A549 treated with Hydrocortisone at 1 μM for 4 hours (cell line): Measurements from ENCODE around the gene CT47B1. TPM values are rescaled to one million over a fixed set of nuclear protein-coding genes. Genes with fewer than 3 reads are reported as not detected.

ENCODE experiments used
- total RNA-seq: library from RNA; stranded (reverse); fragments of 200-300 nt; extraction: Qiagen RNA extraction; gene quantifications from 5 replicates; pipeline ENCODE4 v1.2.3, GENCODE V29; 2022

CT47B1 gene
- not detected in 5 replicates for total RNA-seq

GRCh38 chrX:120875766-120876165 lies at the start of gene CT47B1:
CT47B1 (minus strand) TSS chrX:120875866; CDS start chrX:120875670, 196 bp downstream.

Other genes with a start within 250 kb of the CT47B1 start
- 29.1 to 39.4 TPM (median 33.4 TPM) in 5 replicates for gene C1GALT1C1, start 245.8 kb downstream of the CT47B1 start, total RNA-seq
- gene CT47A11, start 61.3 kb upstream of the CT47B1 start, total RNA-seq: not detected in 5 replicates
- not detected in 5 replicates for gene CT47A10, start 66.2 kb upstream of the CT47B1 start, total RNA-seq
- gene CT47A9, start 71.0 kb upstream of the CT47B1 start, total RNA-seq: not detected in 5 replicates
- not detected in 5 replicates for gene CT47A8, start 75.9 kb upstream of the CT47B1 start, total RNA-seq
- gene CT47A7, start 80.7 kb upstream of the CT47B1 start, total RNA-seq: not detected in 5 replicates
- not detected in 5 replicates for gene CT47A6, start 85.6 kb upstream of the CT47B1 start, total RNA-seq
- gene CT47A5, start 90.5 kb upstream of the CT47B1 start, total RNA-seq: not detected in 5 replicates
- not detected in 5 replicates for gene CT47A4, start 95.3 kb upstream of the CT47B1 start, total RNA-seq
- not detected in 5 replicates for gene CT47A3, start 100.2 kb upstream of the CT47B1 start, total RNA-seq
- not detected in 5 replicates for gene CT47A2, start 105.1 kb upstream of the CT47B1 start, total RNA-seq
- gene CT47A1, start 109.9 kb upstream of the CT47B1 start, total RNA-seq: not detected in 5 replicates
- gene GLUD2, start 171.7 kb upstream of the CT47B1 start, total RNA-seq: 1.6 to 3.4 TPM (median 2.2 TPM) in 5 replicates